IPS-20b (cell line): ENCODE results near the gene HEPACAM.
"Not testable (repeated sequence)": the region's sequence is repeated elsewhere in the genome, so short reads cannot be mapped to it uniquely, and the experiment has no call there.

Experiments used
- H3K27ac ChIP-seq: one replicate; pipeline ENCODE4 v1.5.1; 2013; ENCODE audit warnings: low read length
- H3K27me3 ChIP-seq: 2 replicates; pipeline ENCODE4 v1.6.1; 2013; ENCODE audit warnings: mild to moderate bottlenecking, low read length, inconsistent platforms; ENCODE audit not compliant: insufficient read depth
- H3K36me3 ChIP-seq: 2 replicates; pipeline ENCODE4 v1.6.1; 2013; ENCODE audit warnings: low read depth, mild to moderate bottlenecking, inconsistent platforms, low read length, moderate library complexity; ENCODE audit not compliant: insufficient read depth
- H3K4me1 ChIP-seq: 2 replicates; pipeline ENCODE4 v1.6.1; 2013; ENCODE audit warnings: mild to moderate bottlenecking, control low read depth, inconsistent platforms, low read length, moderate library complexity; ENCODE audit not compliant: insufficient read depth
- H3K4me3 ChIP-seq: 2 replicates; pipeline ENCODE4 v1.5.1; 2013; ENCODE audit warnings: mild to moderate bottlenecking, low read length, inconsistent platforms
- H3K9ac ChIP-seq: 2 replicates; pipeline ENCODE4 v1.6.1; 2013; ENCODE audit warnings: low read depth, mild to moderate bottlenecking, inconsistent platforms, low read length, moderate library complexity
- H3K9me3 ChIP-seq: 2 replicates; pipeline ENCODE4 v1.6.1; 2013; ENCODE audit warnings: mild to moderate bottlenecking, low read depth, low read length, inconsistent platforms; ENCODE audit not compliant: insufficient read depth

HEPACAM gene, protein sequence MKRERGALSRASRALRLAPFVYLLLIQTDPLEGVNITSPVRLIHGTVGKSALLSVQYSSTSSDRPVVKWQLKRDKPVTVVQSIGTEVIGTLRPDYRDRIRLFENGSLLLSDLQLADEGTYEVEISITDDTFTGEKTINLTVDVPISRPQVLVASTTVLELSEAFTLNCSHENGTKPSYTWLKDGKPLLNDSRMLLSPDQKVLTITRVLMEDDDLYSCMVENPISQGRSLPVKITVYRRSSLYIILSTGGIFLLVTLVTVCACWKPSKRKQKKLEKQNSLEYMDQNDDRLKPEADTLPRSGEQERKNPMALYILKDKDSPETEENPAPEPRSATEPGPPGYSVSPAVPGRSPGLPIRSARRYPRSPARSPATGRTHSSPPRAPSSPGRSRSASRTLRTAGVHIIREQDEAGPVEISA

GRCh38 chr11:124935548-124936514, at the start of gene HEPACAM:
HEPACAM (minus strand) TSS chr11:124936047; CDS start chr11:124936006, 41 bp downstream.
- Histone ChIP-seq H3K4me3 (no peak within 1 kb of the TSS), H3K36me3 (no peaks in the 10 kb centered on the region), H3K9me3 (no peaks in the 10 kb centered on the region), H3K9ac (no peak within 1 kb of the TSS), H3K4me1 (no peaks in the 10 kb centered on the region), H3K27ac (no peak within 1 kb of the TSS), H3K27me3 (peaks cover 14% of the 10 kb centered on the region; the same call in 1 of the 2 replicates)

- H3K36me3 ChIP-seq, result no peaks in the 10 kb centered on the region
- H3K27ac ChIP-seq, result no peak overlapping the region
- no peaks in the 10 kb centered on the region for H3K4me1 ChIP-seq
- H3K9ac ChIP-seq, result no peak overlapping the region
- H3K4me3 ChIP-seq, result no peak overlapping the region
- peaks cover 3% of the 10 kb centered on the region; the same call in 1 of the 2 replicates for H3K9me3 ChIP-seq
- H3K27me3 ChIP-seq, result no peaks in the 10 kb centered on the region
These were observed 48.6 kb upstream of the HEPACAM start for GRCh38 chr11:124984512-124984854.

GRCh38 chr11:124983674-124984511, 48.0 kb upstream of the HEPACAM start:
- Histone ChIP-seq H3K4me1 (no peaks in the 10 kb centered on the region), H3K36me3 (no peaks in the 10 kb centered on the region), H3K27ac (no peak overlapping the region), H3K27me3 (no peaks in the 10 kb centered on the region), H3K9ac (no peak overlapping the region), H3K9me3 (peaks cover 3% of the 10 kb centered on the region; the same call in 1 of the 2 replicates), H3K4me3 (no peak overlapping the region)

DNA sequence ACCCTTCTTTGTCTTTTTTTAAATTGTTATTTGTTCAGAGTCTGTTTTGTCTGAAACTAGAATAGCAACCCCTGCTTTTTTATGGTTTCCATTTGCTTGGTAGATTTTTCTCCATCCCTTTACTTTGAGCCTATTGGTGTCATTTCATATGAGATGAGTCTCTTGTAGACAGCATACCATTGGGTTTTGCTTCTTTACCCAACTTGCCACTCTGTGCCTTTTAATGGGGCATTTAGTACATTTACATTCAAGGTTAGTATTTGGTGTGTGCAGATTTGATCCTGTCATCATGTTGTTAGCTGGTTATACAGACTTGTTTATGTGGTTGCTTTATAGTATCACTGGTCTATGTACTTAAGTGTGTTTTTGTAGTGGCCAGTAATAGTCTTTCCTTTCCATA, 46.2 kb upstream of the HEPACAM start:
- H3K27me3 ChIP-seq, result no peaks in the 10 kb centered on the region
- H3K4me1 ChIP-seq, result no peaks in the 10 kb centered on the region
- H3K27ac ChIP-seq, result no peak overlapping the region
- H3K9me3 ChIP-seq, result peaks cover 3% of the 10 kb centered on the region; the same call in 1 of the 2 replicates
- no peak overlapping the region for H3K9ac ChIP-seq
- no peaks in the 10 kb centered on the region for H3K36me3 ChIP-seq
- H3K4me3 ChIP-seq, result no peak overlapping the region

DNA sequence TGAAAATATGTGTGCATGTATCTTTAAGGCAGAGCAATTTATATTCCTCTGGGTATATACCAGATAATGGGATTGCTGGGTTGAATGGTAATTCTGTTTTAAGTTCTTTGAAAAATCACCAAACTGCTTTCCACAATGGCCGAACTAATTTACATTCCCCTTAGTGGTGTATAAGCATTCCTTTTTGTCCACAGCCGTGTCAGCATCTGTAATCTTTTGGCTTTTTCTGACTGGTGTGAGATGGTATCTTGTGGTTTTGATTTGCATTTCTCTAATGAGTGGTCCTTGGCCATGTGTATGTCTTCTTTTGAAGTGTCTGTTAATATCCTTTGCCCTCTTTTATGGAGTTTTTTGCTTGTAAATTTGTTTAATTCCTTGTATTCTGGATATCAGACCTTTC, 42.5 kb upstream of the HEPACAM start:
- no peaks in the 10 kb centered on the region for H3K4me1 ChIP-seq
- H3K9ac ChIP-seq, result no peak overlapping the region
- no peaks in the 10 kb centered on the region for H3K36me3 ChIP-seq
- no peak overlapping the region for H3K27ac ChIP-seq
- no peak overlapping the region for H3K4me3 ChIP-seq
- peaks cover 3% of the 10 kb centered on the region; the same call in 1 of the 2 replicates for H3K9me3 ChIP-seq
- no peaks in the 10 kb centered on the region for H3K27me3 ChIP-seq

- no peaks in the 10 kb centered on the region for H3K27me3 ChIP-seq
- H3K36me3 ChIP-seq, result no peaks in the 10 kb centered on the region
- peaks cover 3% of the 10 kb centered on the region; the same call in 1 of the 2 replicates for H3K9me3 ChIP-seq
- no peak overlapping the region for H3K27ac ChIP-seq
- no peak overlapping the region for H3K9ac ChIP-seq
- no peak overlapping the region for H3K4me3 ChIP-seq
- H3K4me1 ChIP-seq, result no peaks in the 10 kb centered on the region
These were observed 41.2 kb upstream of the HEPACAM start for GRCh38 chr11:124977006-124977405.

GRCh38 chr11:124976531-124976930, 40.7 kb upstream of the HEPACAM start:
- Histone ChIP-seq H3K27me3 (no peaks in the 10 kb centered on the region), H3K9ac (no peak overlapping the region), H3K4me1 (no peaks in the 10 kb centered on the region), H3K4me3 (no peak overlapping the region), H3K36me3 (no peaks in the 10 kb centered on the region), H3K9me3 (peaks cover 3% of the 10 kb centered on the region; the same call in 1 of the 2 replicates), H3K27ac (no peak overlapping the region)

DNA sequence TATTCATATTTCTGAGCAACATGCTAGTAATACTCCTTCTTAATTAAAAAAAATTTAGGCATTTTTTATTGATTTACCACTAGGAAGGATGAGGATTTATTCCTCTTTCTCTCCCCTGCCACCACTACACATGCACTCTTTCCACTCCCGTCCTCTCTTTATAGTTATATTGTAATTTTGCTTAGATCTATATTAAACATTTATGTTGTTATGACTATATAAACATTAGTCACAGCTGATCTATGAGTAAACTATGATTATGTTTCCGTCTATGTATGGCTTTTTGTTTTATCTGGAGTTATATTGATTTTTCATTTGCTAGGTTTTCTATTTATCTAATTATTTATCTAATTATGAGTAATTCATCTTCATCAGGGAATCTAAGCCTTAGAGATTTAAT, 36.0 kb upstream of the HEPACAM start:
- no peaks in the 10 kb centered on the region for H3K27me3 ChIP-seq
- no peaks in the 10 kb centered on the region for H3K9me3 ChIP-seq
- H3K36me3 ChIP-seq, result no peaks in the 10 kb centered on the region
- no peak overlapping the region for H3K9ac ChIP-seq
- H3K4me1 ChIP-seq, result no peaks in the 10 kb centered on the region
- H3K4me3 ChIP-seq, result no peak overlapping the region
- H3K27ac ChIP-seq, result no peak overlapping the region

- Histone ChIP-seq H3K4me3 (no peak overlapping the region), H3K9me3 (no peaks in the 10 kb centered on the region), H3K36me3 (no peaks in the 10 kb centered on the region), H3K4me1 (no peaks in the 10 kb centered on the region), H3K27me3 (no peaks in the 10 kb centered on the region), H3K9ac (no peak overlapping the region), H3K27ac (no peak overlapping the region)
These were observed 35.1 kb upstream of the HEPACAM start for GRCh38 chr11:124970925-124971324.

GRCh38 chr11:124968197-124968596, 32.4 kb upstream of the HEPACAM start:
- not testable (repeated sequence) for H3K9ac ChIP-seq, H3K9me3 ChIP-seq, H3K27ac ChIP-seq, H3K4me1 ChIP-seq, H3K36me3 ChIP-seq, H3K27me3 ChIP-seq, H3K4me3 ChIP-seq

DNA sequence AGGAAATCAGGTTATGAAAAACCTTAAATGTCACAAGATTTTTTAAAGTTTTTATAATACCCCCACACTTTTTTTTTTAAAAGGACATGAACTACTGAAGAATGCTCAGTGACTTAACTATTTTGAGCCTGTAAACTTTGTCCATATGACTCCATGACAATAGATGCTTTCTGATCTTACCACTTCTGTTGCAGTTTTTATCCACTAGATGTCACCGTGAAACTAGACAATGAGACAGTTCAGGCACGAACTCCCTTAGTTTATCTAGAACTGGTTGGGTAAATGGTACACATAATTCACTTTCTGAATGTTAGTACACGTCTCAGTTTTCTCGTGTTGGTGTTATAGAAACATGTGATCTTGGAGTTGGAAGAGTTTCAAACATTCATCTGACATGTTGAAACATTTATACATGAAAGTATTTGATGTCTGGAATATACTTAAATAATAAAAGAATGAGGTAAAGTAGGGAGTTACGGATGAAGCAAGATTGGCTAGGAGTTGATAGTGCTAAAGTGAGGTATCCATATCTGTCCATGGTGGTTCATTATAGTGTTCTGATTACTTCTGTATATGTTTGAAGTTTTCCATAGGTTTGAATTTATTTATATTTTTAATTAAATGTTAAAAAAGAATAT, 26.2 kb upstream of the HEPACAM start:
- Histone ChIP-seq H3K4me1 (no peaks in the 10 kb centered on the region), H3K9ac (no peak overlapping the region), H3K27ac (no peak overlapping the region), H3K4me3 (no peak overlapping the region), H3K9me3 (no peaks in the 10 kb centered on the region), H3K36me3 (no peaks in the 10 kb centered on the region), H3K27me3 (no peaks in the 10 kb centered on the region)
